Activated CD4-positive, alpha-beta T cell treated with anti-CD3 and anti-CD28 coated beads, Interleukin-2, amount 10 ng/mL, durations not matched to agents 7 days and 5 days (primary cell): ENCODE data around the gene PML. TPM values are rescaled to one million over a fixed set of nuclear protein-coding genes. Genes with fewer than 3 reads are reported as not detected.

ENCODE experiments used
- total RNA-seq, 2 experiments: library from RNA; stranded (reverse); gene quantifications; one replicate each; pipeline ENCODE4 v1.2.3, GENCODE V29; 2021

PML gene
- total RNA-seq, 2 experiments from 2014 or later = 118 to 122 TPM

Other genes starting within 250 kb of the PML start
- not detected for gene INSYN1, start 241.4 kb upstream of the PML start, total RNA-seq
- not detected for gene TBC1D21, start 121.2 kb upstream of the PML start, total RNA-seq
- gene LOXL1, start 68.3 kb upstream of the PML start, total RNA-seq = 1 to 10 TPM; 3.4 to 3.5 TPM
- gene STOML1, start 2.4 kb upstream of the PML start, total RNA-seq = 10 to 100 TPM; 12.0 to 12.8 TPM
- not detected for gene GOLGA6A, start 87.8 kb downstream of the PML start, total RNA-seq
- not detected for gene ISLR2, start 135.9 kb downstream of the PML start, total RNA-seq
- not detected for gene ISLR, start 179.0 kb downstream of the PML start, total RNA-seq
- not detected for gene STRA6, start 208.1 kb downstream of the PML start, total RNA-seq
- gene CCDC33, start 241.6 kb downstream of the PML start, total RNA-seq = not detected